ENCODE results near the gene PDZD4.

Gene PDZD4

DNA sequence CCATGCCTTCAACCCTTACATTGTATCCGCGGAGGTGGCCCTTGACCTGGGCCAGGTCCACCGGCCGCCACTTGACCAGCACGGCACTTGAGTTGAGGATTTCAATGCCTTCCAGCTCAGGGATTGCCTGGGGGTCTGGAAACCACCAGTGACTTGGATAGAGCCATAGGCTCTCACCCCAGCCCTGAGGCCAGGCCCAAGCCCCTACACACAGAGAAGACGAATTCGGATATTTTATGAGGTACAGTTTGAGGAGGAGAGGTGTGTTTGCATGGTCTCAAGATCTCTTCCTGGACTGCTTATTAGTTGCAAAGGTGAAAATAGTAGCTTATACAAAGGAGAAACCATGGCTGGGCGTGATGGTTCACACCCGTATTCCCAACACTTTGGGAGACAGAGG lies 35.3 kb upstream of the PDZD4 start:
- TF ChIP-seq, protein P1, sequence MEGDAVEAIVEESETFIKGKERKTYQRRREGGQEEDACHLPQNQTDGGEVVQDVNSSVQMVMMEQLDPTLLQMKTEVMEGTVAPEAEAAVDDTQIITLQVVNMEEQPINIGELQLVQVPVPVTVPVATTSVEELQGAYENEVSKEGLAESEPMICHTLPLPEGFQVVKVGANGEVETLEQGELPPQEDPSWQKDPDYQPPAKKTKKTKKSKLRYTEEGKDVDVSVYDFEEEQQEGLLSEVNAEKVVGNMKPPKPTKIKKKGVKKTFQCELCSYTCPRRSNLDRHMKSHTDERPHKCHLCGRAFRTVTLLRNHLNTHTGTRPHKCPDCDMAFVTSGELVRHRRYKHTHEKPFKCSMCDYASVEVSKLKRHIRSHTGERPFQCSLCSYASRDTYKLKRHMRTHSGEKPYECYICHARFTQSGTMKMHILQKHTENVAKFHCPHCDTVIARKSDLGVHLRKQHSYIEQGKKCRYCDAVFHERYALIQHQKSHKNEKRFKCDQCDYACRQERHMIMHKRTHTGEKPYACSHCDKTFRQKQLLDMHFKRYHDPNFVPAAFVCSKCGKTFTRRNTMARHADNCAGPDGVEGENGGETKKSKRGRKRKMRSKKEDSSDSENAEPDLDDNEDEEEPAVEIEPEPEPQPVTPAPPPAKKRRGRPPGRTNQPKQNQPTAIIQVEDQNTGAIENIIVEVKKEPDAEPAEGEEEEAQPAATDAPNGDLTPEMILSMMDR (conservative IDR thresholded peaks at IDR 0.05; ENCODE audit: low read depth, low read length): no peak
- Histone ChIP-seq H4K20me1 (ENCODE audit: insufficient read depth) (no peaks in the 10 kb centered on the region), H3K79me2 (ENCODE audit: insufficient read depth, low read depth) (no peaks in the 10 kb centered on the region), H3K27ac (no peak overlapping the region), H3K4me2 (no peak overlapping the region), H3K27me3 (ENCODE audit: insufficient read depth, low read depth) (peaks cover 83% of the 10 kb centered on the region; the same call in 1 of the 2 replicates), H3K36me3 (ENCODE audit: insufficient read depth) (no peaks in the 10 kb centered on the region), H3K4me3 (IDR thresholded peaks at IDR 0.05; ENCODE audit: insufficient read depth, low read depth, low read length) (no peak overlapping the region), H3K9ac (no peak overlapping the region), H3K4me1 (ENCODE audit: low read depth, poor library complexity, severe bottlenecking) (no peaks in the 10 kb centered on the region), H2AFZ (ENCODE audit: low read depth) (no peak overlapping the region)

DNA sequence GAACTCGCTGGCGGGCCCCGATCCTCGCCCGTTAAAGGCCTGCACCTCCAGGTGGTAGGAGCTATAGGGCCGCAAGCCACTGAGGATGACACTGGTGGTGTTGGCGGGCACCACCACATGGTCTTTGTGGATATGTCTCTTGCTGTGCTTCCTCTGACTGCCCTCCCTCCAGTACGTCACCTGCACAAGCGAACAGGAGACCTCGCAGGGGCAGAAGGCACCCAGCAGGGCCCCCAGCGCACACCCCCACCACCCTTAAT lies 34.9 kb upstream of the PDZD4 start:
- TF ChIP-seq, protein P1 (conservative IDR thresholded peaks at IDR 0.05; ENCODE audit: low read depth, low read length): no peak
- H3K27me3 ChIP-seq (ENCODE audit: insufficient read depth, low read depth): peaks cover 82% of the 10 kb centered on the region; the same call in 1 of the 2 replicates

DNA sequence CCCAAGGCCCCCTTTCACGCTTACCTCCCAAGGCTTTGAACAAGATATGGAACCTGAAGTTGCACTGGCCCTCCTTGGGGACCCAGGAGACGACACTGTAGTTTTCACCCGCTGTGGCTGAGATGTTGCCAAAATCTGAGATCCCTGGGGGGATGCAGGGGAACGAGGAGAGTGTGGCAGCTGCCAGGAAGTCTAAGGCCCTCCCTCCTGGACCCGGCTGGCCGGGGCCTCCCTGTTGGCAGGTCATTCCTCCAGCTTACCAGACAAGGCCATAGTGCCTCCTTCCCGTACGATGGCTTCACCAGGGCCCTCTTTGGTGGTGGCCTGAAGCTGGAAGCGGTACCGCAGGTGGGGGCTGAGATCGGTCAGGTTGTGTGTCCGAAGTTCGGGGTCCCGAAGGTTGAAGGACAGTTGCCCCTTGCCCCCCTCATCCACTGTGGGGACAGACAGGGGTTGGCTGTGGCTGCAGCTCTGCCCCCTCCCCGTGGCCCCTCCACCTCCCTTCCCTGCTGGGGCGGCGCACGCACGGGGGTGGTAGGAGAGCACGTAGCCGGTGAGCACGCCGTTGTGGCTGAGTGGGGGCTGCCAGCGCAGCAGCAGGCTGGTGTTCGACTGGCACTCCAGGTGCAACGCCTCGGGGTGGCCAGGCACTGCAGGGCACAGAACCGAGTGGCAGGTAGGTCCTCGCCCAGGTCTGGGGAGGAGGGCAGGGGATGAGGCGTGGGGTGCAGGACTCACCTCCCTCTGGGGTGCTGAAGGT lies 34.4 kb upstream of the PDZD4 start:
- Histone ChIP-seq H3K4me3 (IDR thresholded peaks at IDR 0.05; ENCODE audit: insufficient read depth, low read depth, low read length) (no peak overlapping the region), H4K20me1 (ENCODE audit: insufficient read depth) (no peaks in the 10 kb centered on the region), H3K9ac (no peak overlapping the region), H3K4me1 (ENCODE audit: low read depth, poor library complexity, severe bottlenecking) (no peaks in the 10 kb centered on the region), H2AFZ (ENCODE audit: low read depth) (no peak overlapping the region), H3K36me3 (ENCODE audit: insufficient read depth) (no peaks in the 10 kb centered on the region), H3K79me2 (ENCODE audit: insufficient read depth, low read depth) (no peaks in the 10 kb centered on the region), H3K27me3 (ENCODE audit: insufficient read depth, low read depth) (peaks cover 84% of the 10 kb centered on the region; the same call in 1 of the 2 replicates), H3K27ac (no peak overlapping the region), H3K4me2 (no peak overlapping the region)
- TF ChIP-seq, protein P1 (conservative IDR thresholded peaks at IDR 0.05; ENCODE audit: low read depth, low read length): no peak

More for the DNA sequence above, 34.9 kb upstream of the PDZD4 start:
- Histone ChIP-seq H3K4me2 (no peak overlapping the region), H3K79me2 (ENCODE audit: insufficient read depth, low read depth) (no peaks in the 10 kb centered on the region), H3K4me1 (ENCODE audit: low read depth, poor library complexity, severe bottlenecking) (no peaks in the 10 kb centered on the region), H3K27ac (no peak overlapping the region), H3K36me3 (ENCODE audit: insufficient read depth) (no peaks in the 10 kb centered on the region), H3K4me3 (IDR thresholded peaks at IDR 0.05; ENCODE audit: insufficient read depth, low read depth, low read length) (no peak overlapping the region), H2AFZ (ENCODE audit: low read depth) (no peak overlapping the region), H4K20me1 (ENCODE audit: insufficient read depth) (no peaks in the 10 kb centered on the region), H3K9ac (no peak overlapping the region)

DNA sequence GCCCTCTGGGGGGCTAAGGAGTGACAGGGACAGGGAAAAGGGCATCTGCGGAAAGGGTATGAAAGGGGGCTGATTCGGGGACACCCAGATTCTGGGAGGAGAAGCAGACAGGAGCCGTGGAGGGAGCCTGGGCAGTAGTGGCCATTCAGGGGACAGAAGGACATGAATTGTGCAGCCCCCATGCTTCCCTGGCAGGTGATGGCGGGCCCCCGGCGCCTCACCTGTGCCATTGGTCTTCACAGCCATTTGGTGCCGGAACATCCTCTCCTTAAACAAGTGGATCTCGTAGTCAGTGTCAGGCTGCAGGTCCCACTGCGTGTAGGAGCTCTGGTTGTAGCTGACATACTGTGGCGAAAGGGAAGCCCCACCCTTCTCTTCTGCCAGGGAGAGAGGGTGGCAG lies 33.8 kb upstream of the PDZD4 start:
- H3K4me1 ChIP-seq (ENCODE audit: low read depth, poor library complexity, severe bottlenecking): no peaks in the 10 kb centered on the region
- TF ChIP-seq, protein P1 (conservative IDR thresholded peaks at IDR 0.05; ENCODE audit: low read depth, low read length): no peak
- H3K4me2 ChIP-seq: no peak overlapping the region
- no peak overlapping the region for H3K4me3 ChIP-seq (IDR thresholded peaks at IDR 0.05; ENCODE audit: insufficient read depth, low read depth, low read length)
- H3K79me2 ChIP-seq (ENCODE audit: insufficient read depth, low read depth): no peaks in the 10 kb centered on the region
- peaks cover 81% of the 10 kb centered on the region; the same call in 1 of the 2 replicates for H3K27me3 ChIP-seq (ENCODE audit: insufficient read depth, low read depth)
- no peaks in the 10 kb centered on the region for H4K20me1 ChIP-seq (ENCODE audit: insufficient read depth)
- H3K9ac ChIP-seq: no peak overlapping the region
- H3K27ac ChIP-seq: no peak overlapping the region
- H3K36me3 ChIP-seq (ENCODE audit: insufficient read depth): no peaks in the 10 kb centered on the region
- no peak overlapping the region for H2AFZ ChIP-seq (ENCODE audit: low read depth)

Data from KMS-11 (cell line).